T-helper 9 cell (primary cell): ENCODE data around the gene SCG2.
"Not testable (repeated sequence)": the region's sequence is repeated elsewhere in the genome, so short reads cannot be mapped to it uniquely, and the experiment has no call there.

Experiments
- DNase-seq: peaks from one replicate; pipeline ENCODE4 v3.0.0-alpha.2; 2020

Gene SCG2

GRCh38 chr2:223607476-223607875 is 5.3 kb upstream of the SCG2 start:
- no peak for DNase-seq

GRCh38 chr2:223606946-223607345 is 4.8 kb upstream of the SCG2 start:
- DNase-seq: no peak

- DNase-seq: no peak
Measured at GRCh38 chr2:223604231-223604630, 2.1 kb upstream of the SCG2 start.

- DNase-seq: no peak
Measured at GRCh38 chr2:223602972-223603371, 811 bp upstream of the SCG2 start.

- no peak for DNase-seq
Measured at GRCh38 chr2:223601018-223601417, 1.1 kb downstream of the SCG2 start.

- DNase-seq: no peak
Measured at GRCh38 chr2:223599640-223600380, 2.4 kb downstream of the SCG2 start.

GRCh38 chr2:223598994-223599639 is 3.0 kb downstream of the SCG2 start:
- DNase-seq: no peak

- no peak for DNase-seq
Measured at GRCh38 chr2:223597076-223597475, 5.1 kb downstream of the SCG2 start.

- DNase-seq: no peak
Measured at GRCh38 chr2:223596208-223596607, 6.0 kb downstream of the SCG2 start.

GRCh38 chr2:223594831-223595230 is 7.3 kb downstream of the SCG2 start:
- no peak for DNase-seq

- no peak for DNase-seq
Measured at GRCh38 chr2:223594259-223594658, 7.9 kb downstream of the SCG2 start.

GRCh38 chr2:223592689-223593088 is 9.5 kb downstream of the SCG2 start:
- not testable (repeated sequence) for DNase-seq

GRCh38 chr2:223591596-223591995 is 10.6 kb downstream of the SCG2 start:
- DNase-seq: no peak

- no peak for DNase-seq
Measured at GRCh38 chr2:223590964-223591363, 11.2 kb downstream of the SCG2 start.

- no peak for DNase-seq
Measured at GRCh38 chr2:223589901-223590300, 12.3 kb downstream of the SCG2 start.

- DNase-seq: no peak
Measured at GRCh38 chr2:223588251-223588650, 13.9 kb downstream of the SCG2 start.

GRCh38 chr2:223587301-223587700 is 14.9 kb downstream of the SCG2 start:
- DNase-seq: no peak

- DNase-seq: no peak
Measured at GRCh38 chr2:223586261-223586660, 15.9 kb downstream of the SCG2 start.

GRCh38 chr2:223585666-223586065 is 16.5 kb downstream of the SCG2 start:
- no peak for DNase-seq

- DNase-seq: no peak
Measured at GRCh38 chr2:223582001-223582400, 20.2 kb downstream of the SCG2 start.

- DNase-seq: no peak
Measured at GRCh38 chr2:223580951-223581350, 21.2 kb downstream of the SCG2 start.

GRCh38 chr2:223578846-223579245 is 23.3 kb downstream of the SCG2 start:
- no peak for DNase-seq

GRCh38 chr2:223576873-223577272 is 25.3 kb downstream of the SCG2 start:
- no peak for DNase-seq

GRCh38 chr2:223570784-223571183 is 31.4 kb downstream of the SCG2 start:
- DNase-seq: no peak

GRCh38 chr2:223566396-223566795 is 35.8 kb downstream of the SCG2 start:
- DNase-seq: no peak
